Stimulated activated CD8-positive, alpha-beta memory T cell treated with anti-CD3 and anti-CD28 coated beads, Interleukin-12 subunit alpha, Interleukin-12 subunit beta, amount 100 ng/mL, for 1 hour (primary cell): ENCODE data around the gene RASA4B.
"Not testable (repeated sequence)": the region's sequence is repeated elsewhere in the genome, so short reads cannot be mapped to it uniquely, and the experiment has no call there.

Source experiments
- DNase-seq: peaks from one replicate; pipeline ENCODE4 v3.0.0-alpha.2; 2020; ENCODE audit warnings: low read depth

The RASA4B gene

GRCh38 chr7:102517550-102518147 lies at the start of gene RASA4B:
Gene RASA4B, minus strand, starts transcription at chr7:102517777. Its CDS starts 67 bp downstream, at chr7:102517710.
- not testable (repeated sequence) for DNase-seq

- not testable (repeated sequence) for DNase-seq
Measured at GRCh38 chr7:102550808-102551422, 33.3 kb upstream of the RASA4B start, which contains the start of gene SPDYE2. Gene SPDYE2, plus strand, starts transcription at chr7:102551226. Its CDS starts 2,030 bp downstream, at chr7:102553256.

GRCh38 chr7:102546353-102546752 lies 28.8 kb upstream of the RASA4B start:
- not testable (repeated sequence) for DNase-seq

- not testable (repeated sequence) for DNase-seq
Measured at GRCh38 chr7:102545288-102545687, 27.7 kb upstream of the RASA4B start.

GRCh38 chr7:102544372-102544771 lies 26.8 kb upstream of the RASA4B start:
- DNase-seq = not testable (repeated sequence)

- DNase-seq = not testable (repeated sequence)
Measured at GRCh38 chr7:102543596-102543995, 26.0 kb upstream of the RASA4B start, which contains the start of gene UPK3BL2. Gene UPK3BL2, minus strand, starts transcription at chr7:102543696. Its CDS starts 60 bp downstream, at chr7:102543636.

- DNase-seq = not testable (repeated sequence)
Measured at GRCh38 chr7:102542771-102543170, 25.2 kb upstream of the RASA4B start.

- DNase-seq = not testable (repeated sequence)
Measured at GRCh38 chr7:102542083-102542482, 24.5 kb upstream of the RASA4B start.

- DNase-seq = not testable (repeated sequence)
Measured at GRCh38 chr7:102540604-102541003, 23.0 kb upstream of the RASA4B start.

- not testable (repeated sequence) for DNase-seq
Measured at GRCh38 chr7:102535062-102535615, 17.6 kb upstream of the RASA4B start.

- DNase-seq = not testable (repeated sequence)
Measured at GRCh38 chr7:102532127-102532526, 14.6 kb upstream of the RASA4B start.

- not testable (repeated sequence) for DNase-seq
Measured at GRCh38 chr7:102531583-102531982, 14.0 kb upstream of the RASA4B start.

- not testable (repeated sequence) for DNase-seq
Measured at GRCh38 chr7:102527822-102528793, 10.5 kb upstream of the RASA4B start.

- not testable (repeated sequence) for DNase-seq
Measured at GRCh38 chr7:102527182-102527581, 9.6 kb upstream of the RASA4B start.

- not testable (repeated sequence) for DNase-seq
Measured at GRCh38 chr7:102524803-102525202, 7.2 kb upstream of the RASA4B start.

- not testable (repeated sequence) for DNase-seq
Measured at GRCh38 chr7:102520797-102521196, 3.2 kb upstream of the RASA4B start.

GRCh38 chr7:102516951-102517350 lies 626 bp downstream of the RASA4B start:
- DNase-seq = not testable (repeated sequence)

- not testable (repeated sequence) for DNase-seq
Measured at GRCh38 chr7:102515889-102516288, 1.7 kb downstream of the RASA4B start.

GRCh38 chr7:102514881-102515721 lies 2.5 kb downstream of the RASA4B start:
- not testable (repeated sequence) for DNase-seq

GRCh38 chr7:102512642-102513221 lies 4.8 kb downstream of the RASA4B start:
- not testable (repeated sequence) for DNase-seq
